HG02884 (cell line): ENCODE data around the gene ZNF879.

Source experiments
- ATAC-seq: cut with Tn5 transposase; IDR thresholded peaks from one replicate; pipeline ENCODE4 v1.9.1; 2021; ENCODE audit warnings: mild to moderate bottlenecking, moderate library complexity; ENCODE audit not compliant: unreplicated experiment

Gene ZNF879

DNA sequence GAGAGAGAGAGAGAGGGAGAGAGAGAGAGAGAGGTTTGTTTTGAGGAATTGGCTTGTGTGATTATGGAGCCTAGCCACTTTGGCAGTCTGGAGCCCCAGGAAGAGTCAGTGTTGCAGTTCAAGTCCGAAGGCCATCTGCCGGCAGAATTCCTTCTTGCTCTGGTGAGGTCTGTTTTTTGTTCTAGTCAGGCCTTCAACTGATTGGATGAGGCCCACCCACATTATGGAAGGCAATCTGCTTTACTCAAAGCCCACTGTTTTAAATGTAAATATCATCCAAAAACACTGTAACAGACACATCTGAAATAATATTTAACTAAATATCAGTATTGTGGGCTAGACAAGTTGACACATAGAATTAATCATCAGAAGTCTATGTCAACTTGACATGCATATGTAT lies 17.0 kb upstream of the ZNF879 start:
- no peak for ATAC-seq

DNA sequence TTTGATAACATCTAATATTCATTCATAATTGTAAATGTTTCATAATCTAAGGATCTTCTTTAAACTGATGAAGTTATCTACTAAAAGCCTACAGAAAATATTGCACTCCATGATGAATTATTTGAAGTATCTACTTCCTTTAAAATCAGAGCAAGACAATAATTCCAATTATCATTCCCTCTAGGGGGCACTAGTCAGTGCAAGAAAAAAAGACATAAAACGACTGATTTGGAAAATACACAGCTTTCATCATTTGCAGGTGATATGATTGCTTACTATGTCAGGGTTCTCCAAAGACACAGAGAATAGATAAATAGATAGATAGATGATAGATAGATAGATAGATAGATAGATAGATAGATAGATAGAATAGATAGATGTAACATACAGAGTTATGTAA lies 14.9 kb upstream of the ZNF879 start:
- ATAC-seq = no peak

DNA sequence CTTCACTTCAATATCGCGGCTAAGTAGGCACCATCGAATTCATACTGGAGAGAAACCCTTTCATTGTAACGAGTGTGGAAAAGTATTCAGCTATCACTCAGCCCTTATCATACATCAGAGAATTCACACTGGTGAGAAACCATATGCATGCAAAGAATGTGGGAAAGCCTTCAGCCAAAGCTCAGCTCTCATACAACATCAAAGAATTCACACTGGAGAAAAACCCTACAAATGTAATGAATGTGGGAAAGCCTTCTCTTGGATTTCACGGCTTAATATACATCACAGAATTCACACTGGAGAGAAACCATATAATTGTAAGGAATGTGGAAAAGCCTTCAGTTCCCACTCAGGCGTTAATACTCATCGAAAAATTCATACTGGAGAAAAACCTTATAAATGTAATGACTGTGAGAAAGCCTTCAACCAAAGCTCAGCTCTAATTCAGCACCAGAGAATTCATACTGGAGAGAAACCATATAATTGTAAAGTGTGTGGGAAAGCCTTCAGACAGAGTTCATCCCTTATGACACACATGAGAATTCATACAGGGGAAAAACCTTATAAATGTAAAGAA lies 9.5 kb downstream of the ZNF879 start:
- no peak for ATAC-seq

DNA sequence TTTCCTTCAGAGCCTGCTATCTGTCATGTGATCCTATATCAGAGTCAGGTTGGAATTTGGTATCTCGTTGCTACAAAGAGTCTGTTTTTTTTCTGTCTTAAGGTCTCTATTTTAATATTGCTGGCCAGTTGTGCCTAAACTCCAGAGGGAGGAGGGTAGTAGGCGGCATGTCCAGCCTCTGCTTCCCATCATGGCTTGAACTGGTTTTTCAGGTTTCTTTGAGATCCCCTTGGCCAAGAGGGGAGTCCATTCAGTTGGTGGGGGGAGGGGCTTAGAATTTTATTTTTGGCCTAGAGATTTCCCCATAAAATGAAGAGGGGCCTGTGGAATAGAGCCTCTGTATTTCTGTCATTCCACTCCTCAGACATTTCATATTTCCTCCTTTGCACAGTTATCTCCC lies 21.2 kb downstream of the ZNF879 start:
- ATAC-seq = no peak

DNA sequence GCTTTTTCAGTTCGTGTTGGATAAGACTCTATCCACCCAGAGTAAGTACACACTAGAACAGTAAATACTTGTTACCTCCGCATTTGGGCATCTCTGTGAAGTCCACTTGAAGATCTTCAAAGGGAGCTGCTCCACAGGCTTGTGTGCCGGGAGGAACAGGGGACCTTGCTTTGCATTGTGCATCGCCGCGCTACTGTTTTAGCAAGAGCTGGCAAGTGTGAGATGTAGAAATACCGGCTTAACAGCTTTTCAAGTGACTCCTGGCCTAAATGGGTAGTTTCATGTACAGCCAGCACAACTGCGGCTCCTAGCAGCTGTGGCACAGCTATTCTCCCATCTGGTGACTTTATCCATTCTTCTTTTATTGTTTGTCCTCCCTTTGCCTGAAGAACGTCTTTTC lies 28.2 kb downstream of the ZNF879 start:
- ATAC-seq = no peak

DNA sequence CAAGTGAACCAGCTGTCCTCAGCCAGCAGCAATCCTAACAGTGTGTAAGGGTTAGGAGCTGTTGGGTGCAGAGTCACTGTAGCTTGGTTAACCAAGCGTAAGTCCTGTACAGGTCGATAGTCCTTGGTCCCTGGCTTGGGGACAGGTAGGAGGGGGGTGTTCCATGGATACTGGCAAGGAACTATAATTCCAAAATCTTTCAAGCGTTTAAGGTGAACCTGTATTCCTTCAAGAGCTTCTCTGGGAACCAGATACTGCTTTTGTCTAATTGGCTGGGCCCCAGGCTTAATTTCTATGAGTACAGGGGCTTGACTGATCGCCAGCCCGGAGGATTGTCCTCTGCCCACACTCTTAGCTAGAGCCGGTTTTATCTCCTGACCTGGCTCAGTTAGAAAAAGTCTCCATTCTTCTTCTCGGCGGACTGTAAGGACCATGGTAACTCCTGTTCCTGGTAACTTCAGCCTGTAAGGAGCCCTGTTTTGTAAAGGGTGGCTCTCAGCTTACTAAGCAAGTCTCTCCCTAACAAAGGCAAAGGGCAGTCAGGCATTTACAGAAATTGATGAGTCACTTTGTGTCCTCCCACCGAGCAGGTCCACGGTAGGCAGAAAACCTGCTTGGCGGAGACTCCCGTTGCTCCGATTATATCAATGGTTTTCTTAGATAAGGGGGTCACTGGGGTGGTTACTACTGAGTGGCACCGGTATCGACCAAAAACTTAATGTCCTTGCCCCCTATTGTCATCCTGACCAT lies 30.6 kb downstream of the ZNF879 start:
- ATAC-seq = no peak

DNA sequence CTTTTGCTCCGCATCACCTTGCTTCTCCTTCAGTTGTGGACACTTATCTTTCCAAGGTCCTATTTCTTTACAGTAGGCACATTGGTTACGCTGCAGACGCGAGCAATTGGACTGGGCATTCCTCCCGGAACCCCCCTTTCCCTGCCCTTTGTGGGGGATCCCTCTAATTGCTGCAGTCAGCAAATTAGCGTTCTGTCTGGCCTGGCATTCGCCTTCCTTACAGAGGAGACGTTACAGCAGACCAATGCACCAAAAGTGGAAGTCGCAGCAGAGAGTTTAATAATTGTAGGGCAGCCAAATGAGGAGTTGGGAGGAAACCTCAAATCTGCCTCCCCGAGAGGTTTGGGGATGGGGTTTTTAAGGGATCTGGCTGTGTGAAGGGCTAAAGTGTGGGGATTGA lies 31.3 kb downstream of the ZNF879 start:
- ATAC-seq = no peak

DNA sequence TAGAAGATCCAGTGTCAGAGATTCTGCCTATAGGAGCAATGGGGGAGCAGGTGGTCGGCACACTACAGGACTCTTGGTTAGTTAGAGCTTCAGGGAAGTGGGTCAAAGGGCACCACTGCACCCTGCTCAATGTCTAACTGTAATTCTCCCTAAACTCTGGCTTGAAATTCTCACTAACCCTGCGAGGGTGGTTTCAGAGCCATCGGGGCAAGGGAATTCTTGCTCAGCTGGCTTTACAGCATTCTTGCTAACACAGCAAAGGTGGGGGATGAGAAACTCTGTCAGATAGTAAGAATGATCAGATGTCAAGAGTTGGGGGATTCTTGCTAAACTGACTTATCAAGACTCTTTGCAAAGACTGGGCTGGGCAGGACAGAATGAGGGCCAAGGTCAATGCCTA lies 31.8 kb downstream of the ZNF879 start:
- ATAC-seq = no peak

DNA sequence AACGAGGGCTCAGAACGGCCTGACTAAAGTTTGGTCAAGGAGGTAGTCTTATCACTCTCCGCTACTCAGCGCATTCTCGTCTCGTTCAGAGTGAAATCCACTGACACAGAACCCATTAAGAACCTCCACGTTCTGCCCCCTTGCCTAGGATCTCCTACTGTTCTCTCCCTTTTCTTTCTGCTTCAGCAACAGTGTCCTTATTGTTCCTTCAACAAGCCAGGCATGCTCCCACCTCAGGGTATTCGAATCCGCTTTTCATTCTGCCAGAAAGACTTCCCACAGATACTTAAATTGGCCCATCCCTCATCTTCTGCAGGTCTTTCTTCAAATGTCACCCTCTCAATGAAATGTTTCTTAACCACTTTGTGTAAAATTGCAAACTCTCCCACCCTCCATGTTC lies 32.2 kb downstream of the ZNF879 start:
- no peak for ATAC-seq

DNA sequence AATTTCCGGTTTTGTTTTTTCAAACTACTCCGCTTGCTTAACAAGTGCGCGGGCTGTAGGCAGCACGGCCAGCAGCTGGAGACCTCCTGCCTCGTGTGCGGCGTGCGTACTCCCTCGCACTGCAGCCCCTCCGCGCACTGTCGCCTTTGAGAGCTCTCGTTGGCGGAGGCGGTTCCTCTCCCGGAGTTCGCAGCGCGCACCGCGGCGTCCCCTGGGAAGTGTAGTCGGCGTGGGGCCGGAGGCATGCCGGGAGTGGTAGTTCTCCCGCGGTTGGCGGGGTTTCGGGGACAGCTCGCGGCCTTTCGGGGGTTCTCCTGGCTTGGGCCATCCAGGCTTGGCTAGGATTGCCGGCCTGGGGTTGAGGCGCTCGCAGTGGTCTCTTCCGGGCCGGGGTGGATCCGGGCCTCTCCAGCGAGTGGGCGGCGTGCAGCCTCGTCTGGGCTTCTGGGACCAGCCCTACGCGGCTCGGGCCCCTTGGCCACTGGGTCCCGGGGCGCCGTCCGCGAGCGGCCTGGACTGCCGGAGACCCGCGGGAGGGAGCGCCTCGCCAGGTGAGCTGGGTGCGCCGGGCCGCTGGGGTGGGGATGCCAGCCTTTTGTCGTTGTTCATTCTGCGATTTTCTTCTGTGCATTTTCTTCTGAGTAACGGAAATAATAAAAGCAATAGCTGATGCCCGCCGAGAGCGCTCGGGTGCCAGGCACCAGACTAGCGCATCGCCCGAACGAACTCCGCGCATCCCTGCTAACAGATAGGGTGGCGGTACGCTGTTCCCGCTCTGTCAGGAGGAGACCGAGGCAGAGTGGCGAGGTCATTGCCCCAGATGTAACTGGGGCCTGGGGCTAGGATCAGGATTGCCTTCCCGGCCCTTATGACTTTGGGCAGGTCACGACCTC lies 36.8 kb downstream of the ZNF879 start, which contains the start of gene ZNF354C:
ZNF354C (plus strand) TSS at position 258 of the 893 bp plus-strand sequence. CDS start 1,696 bp downstream, outside the sequence.
- ATAC-seq = no peak

DNA sequence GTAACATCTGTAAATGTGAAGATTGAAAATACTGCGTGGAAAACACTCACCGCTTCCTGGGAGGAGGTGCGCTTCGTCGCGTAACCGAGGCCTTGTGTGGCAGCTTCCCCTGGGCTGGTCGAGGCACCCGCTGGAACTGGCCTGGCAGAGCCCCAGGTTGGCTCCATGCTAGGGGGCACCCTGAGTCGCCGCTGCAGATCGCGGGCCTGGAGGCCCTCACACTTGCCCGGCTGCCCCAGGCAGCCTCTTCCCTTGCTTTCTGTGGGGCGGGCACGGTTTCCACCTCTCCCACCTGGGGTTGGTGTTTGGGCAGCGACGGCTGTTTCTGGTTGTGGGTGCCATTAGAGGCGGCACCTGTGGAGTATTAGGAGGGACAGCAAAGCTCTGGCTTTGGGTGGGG lies 37.4 kb downstream of the ZNF879 start:
- ATAC-seq = no peak

DNA sequence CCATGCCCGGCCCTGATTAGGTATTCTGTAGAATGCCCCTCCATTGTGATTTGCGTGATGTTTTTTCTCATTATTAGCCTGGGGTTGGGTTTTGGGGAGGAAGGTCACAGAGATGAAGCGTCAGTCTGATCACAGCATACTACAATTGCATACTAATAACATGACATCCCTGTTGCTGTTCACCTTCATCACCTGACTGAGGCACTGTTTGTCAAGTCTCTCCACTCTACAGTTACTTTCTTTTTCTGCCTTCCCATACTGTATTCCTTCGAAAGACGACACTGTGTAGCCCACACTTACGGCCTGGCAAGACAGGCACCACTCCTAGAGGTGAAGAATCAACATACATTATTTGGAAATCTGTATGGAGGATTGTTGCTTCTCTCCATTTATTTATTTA lies 42.1 kb downstream of the ZNF879 start:
- ATAC-seq = no peak

DNA sequence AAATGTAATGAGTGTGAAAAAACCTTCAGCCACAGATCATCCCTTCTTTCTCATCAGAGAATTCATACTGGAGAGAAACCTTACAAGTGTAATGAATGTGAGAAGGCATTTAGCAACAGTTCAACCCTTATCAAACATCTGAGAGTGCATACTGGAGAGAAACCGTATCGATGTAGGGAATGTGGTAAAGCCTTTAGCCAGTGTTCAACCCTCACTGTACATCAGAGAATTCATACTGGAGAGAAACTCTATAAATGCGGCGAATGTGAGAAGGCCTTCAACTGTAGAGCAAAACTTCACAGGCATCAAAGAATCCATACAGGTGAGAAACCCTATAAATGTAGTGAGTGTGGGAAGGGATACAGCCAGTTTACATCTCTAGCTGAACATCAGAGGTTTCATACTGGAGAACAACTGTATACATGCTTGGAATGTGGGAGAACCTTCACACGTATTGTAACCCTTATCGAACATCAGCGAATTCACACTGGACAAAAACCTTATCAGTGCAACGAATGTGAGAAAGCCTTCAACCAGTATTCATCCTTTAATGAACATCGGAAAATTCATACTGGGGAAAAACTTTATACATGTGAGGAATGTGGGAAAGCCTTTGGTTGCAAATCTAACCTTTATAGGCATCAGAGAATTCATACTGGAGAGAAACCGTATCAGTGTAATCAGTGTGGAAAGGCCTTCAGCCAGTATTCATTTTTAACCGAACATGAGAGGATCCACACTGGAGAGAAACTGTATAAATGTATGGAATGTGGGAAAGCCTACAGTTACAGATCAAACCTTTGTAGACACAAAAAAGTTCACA lies 55.8 kb downstream of the ZNF879 start:
- no peak for ATAC-seq

DNA sequence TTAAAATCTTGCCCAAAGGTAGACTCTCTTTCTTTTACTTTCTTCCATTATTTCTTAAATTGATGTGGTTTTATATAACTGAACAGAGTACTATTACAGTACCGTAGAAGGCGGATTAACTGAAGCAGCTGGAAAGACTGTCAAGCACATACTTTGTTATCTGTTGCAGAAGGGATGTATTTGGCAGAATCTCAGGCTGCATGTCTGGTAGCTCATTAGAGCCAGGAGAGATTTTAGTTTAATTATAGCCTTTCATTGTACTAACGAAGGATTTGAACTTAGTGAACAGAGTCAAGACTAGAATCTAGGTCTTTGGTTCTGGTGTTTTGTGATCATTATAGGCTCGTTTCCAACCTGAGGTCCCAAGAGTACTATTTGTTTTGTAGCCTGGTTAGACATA lies 57.1 kb downstream of the ZNF879 start:
- ATAC-seq = no peak
